SU-DHL-6 (cell line): ENCODE measurements around the gene HMCES.

ENCODE experiments used
- H2AFZ ChIP-seq: fragments of 200-600 bp; sonication (generic); 2 replicates; pipeline ENCODE4 v1.6.1; 2014; ENCODE audit warnings: low read depth, mild to moderate bottlenecking, moderate library complexity, mixed read lengths, antibody characterized with exemption, low read length; ENCODE audit not compliant: severe bottlenecking
- H3F3A ChIP-seq: fragments of 200-600 bp; shearing (Covaris generic); 2 replicates; pipeline ENCODE4 v1.6.0; 2016; ENCODE audit warnings: antibody characterized with exemption, mild to moderate bottlenecking; ENCODE audit not compliant: insufficient read depth
- H3K27ac ChIP-seq: fragments of 200-600 bp; sonication (generic); 2 replicates; pipeline ENCODE4 v1.5.1; 2016; ENCODE audit warnings: low read depth, mild to moderate bottlenecking, low read length, moderate library complexity, mixed read lengths
- H3K27me3 ChIP-seq: fragments of 200-600 bp; sonication (generic), shearing (Covaris generic); 2 replicates; pipeline ENCODE4 v1.6.0; 2014; ENCODE audit warnings: mild to moderate bottlenecking, low read length
- H3K36me3 ChIP-seq: fragments of 200-600 bp; sonication (generic); 2 replicates; pipeline ENCODE4 v1.6.1; 2014; ENCODE audit warnings: mild to moderate bottlenecking, low read length, mixed read lengths
- H3K4me2 ChIP-seq: fragments of 300-600, 200-600 bp; shearing (Covaris generic), sonication (generic); 2 replicates; pipeline ENCODE4 v1.6.0; 2014; ENCODE audit warnings: low read length, low read depth, mild to moderate bottlenecking; ENCODE audit not compliant: poor library complexity, severe bottlenecking
- H3K4me3 ChIP-seq: fragments of 200-600 bp; sonication (generic); 2 replicates; pipeline ENCODE4 v1.5.1; 2014; ENCODE audit warnings: antibody characterized with exemption, low read length, mild to moderate bottlenecking, mixed read lengths; ENCODE audit not compliant: insufficient read depth, poor library complexity, severe bottlenecking
- H3K79me2 ChIP-seq: fragments of 200-600 bp; sonication (generic); 2 replicates; pipeline ENCODE4 v1.6.1; 2014; ENCODE audit warnings: mild to moderate bottlenecking, low read length, moderate library complexity; ENCODE audit not compliant: insufficient read depth
- H3K9ac ChIP-seq: fragments of 200-600 bp; sonication (generic); 2 replicates; pipeline ENCODE4 v1.7.0; 2014; ENCODE audit warnings: mild to moderate bottlenecking, low read length
- H3K9me2 ChIP-seq: fragments of 200-600 bp; sonication (generic); replicated peaks from 2 replicates; pipeline ENCODE4 v1.6.1; 2014; ENCODE audit warnings: low read length; ENCODE audit not compliant: insufficient read depth
- H3K9me3 ChIP-seq: fragments of 200-600 bp; sonication (generic); 2 replicates; pipeline ENCODE4 v1.6.1; 2014; ENCODE audit warnings: low read length, mixed read lengths; ENCODE audit not compliant: insufficient read depth
- H4K20me1 ChIP-seq: fragments of 200-600 bp; sonication (generic); 2 replicates; pipeline ENCODE4 v1.6.1; 2014; ENCODE audit warnings: low read depth, mild to moderate bottlenecking, antibody characterized with exemption, low read length, moderate library complexity, mixed read lengths
- CTCF ChIP-seq: fragments of 200-600 bp; sonication (generic); IDR thresholded peaks from one replicate; pipeline ENCODE4 v1.5.1; 2017; ENCODE audit warnings: antibody characterized with exemption, mild to moderate bottlenecking, low read length, moderate library complexity; ENCODE audit not compliant: insufficient read depth, poor library complexity, severe bottlenecking
- EZH2phosphoT487 ChIP-seq: fragments of 200-600 bp; sonication (generic), shearing (Covaris generic); conservative IDR thresholded peaks from 2 replicates; pipeline ENCODE4 v1.6.1; 2018; ENCODE audit warnings: mild to moderate bottlenecking, antibody characterized with exemption, low read length, moderate library complexity, mixed read lengths

HMCES gene

DNA sequence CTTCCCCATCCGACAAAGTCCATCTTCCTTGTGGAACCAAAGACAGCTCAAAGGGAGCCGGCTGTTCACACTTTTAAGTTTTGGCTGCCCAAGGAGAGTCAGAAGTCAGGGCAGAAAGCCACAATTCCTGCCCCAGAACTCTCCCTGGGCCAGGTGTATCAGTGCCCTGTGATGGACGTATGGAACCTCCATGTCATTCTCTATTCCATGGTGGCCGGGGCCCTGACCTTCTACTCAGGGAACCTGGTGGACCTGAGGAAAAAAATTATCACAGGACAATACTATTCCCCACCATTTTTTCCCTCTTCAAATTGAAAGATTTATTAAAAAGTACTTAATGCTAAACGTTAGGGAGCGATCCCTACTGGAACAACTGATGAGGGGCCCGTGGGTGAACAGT lies 66.6 kb downstream of the HMCES start:
- Histone ChIP-seq H3K9me3 (no peaks in the 10 kb centered on the region), H3K36me3 (no peaks in the 10 kb centered on the region), H2AFZ (no peak overlapping the region), H3K9ac (no peak overlapping the region), H3K27ac (no peak overlapping the region), H3K9me2 (no peaks in the 10 kb centered on the region), H3K27me3 (no peaks in the 10 kb centered on the region), H3K4me2 (no peak overlapping the region), H3F3A (no peaks in the 10 kb centered on the region), H3K79me2 (no peaks in the 10 kb centered on the region), H4K20me1 (no peaks in the 10 kb centered on the region), H3K4me3 (no peak overlapping the region)
- TF ChIP-seq CTCF (no peak), EZH2phosphoT487 (no peak)

DNA sequence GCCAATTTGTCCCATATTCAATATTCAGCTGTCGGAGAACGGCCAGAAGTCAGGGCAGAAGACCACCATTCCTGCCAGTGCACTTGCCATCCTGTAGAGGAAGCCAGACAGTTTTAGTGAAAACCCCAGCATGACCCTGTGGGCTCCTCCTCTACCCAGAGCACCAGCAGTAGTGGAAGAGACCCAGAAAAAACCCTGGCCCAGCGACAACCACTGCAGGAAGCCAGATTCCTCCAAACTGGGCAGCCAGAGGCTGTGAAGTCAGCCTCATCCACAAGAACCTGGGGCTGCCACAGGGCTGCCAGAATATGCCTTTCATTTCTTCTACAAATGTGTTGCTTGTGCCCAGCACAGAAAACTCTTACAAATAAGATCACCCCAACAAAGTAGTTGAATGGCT lies 67.3 kb downstream of the HMCES start:
- no peaks in the 10 kb centered on the region for H3K9me2 ChIP-seq
- H3K27ac ChIP-seq = no peak overlapping the region
- H2AFZ ChIP-seq = no peak overlapping the region
- no peak overlapping the region for H3K9ac ChIP-seq
- H3F3A ChIP-seq = no peaks in the 10 kb centered on the region
- H3K79me2 ChIP-seq = no peaks in the 10 kb centered on the region
- no peak overlapping the region for H3K4me2 ChIP-seq
- TF ChIP-seq CTCF (no peak), EZH2phosphoT487 (no peak)
- H4K20me1 ChIP-seq = no peaks in the 10 kb centered on the region
- no peaks in the 10 kb centered on the region for H3K27me3 ChIP-seq
- H3K4me3 ChIP-seq = no peak overlapping the region
- no peaks in the 10 kb centered on the region for H3K36me3 ChIP-seq
- H3K9me3 ChIP-seq = no peaks in the 10 kb centered on the region

DNA sequence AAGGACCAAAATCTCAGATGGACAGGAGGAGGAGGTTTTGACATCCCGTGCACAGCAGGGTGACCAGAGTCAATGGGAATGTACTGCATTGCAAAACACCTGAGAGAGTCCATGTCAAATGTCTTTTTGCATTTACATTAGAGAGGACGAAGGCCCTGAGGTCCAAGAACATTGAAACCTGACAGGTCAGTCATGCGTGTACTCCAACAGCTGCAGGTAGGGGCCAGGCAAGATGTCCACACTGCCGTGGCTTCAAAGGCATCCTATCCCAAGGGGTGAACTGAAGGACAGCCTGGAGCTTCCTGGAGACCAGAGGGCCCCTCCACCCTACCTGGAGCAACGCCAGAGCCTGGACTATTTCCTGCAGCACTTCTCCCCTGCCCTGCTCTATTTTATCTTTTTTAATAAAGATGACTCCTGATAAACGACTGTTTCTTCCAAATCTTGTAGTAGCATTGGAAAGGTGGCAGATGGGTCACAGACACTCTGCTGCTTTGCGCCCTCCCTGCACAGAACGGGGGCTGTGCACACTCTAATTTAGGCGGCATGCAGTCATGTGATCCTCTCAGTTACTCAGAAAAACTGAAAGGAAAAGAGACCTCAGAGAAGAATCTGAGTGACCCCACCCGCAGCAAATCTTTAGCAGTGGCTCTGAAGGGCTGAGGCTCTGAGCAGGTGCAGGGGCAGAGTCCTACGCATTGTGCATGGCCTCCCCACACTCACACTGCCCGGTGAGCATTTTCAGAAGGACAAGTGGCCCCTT lies 68.2 kb downstream of the HMCES start:
- no peaks in the 10 kb centered on the region for H3F3A ChIP-seq
- H3K9ac ChIP-seq = no peak overlapping the region
- no peaks in the 10 kb centered on the region for H3K27me3 ChIP-seq
- no peak overlapping the region for H3K4me2 ChIP-seq
- no peak overlapping the region for H3K4me3 ChIP-seq
- no peaks in the 10 kb centered on the region for H3K36me3 ChIP-seq
- TF ChIP-seq CTCF = no peak
- TF ChIP-seq EZH2phosphoT487 = no peak
- H4K20me1 ChIP-seq = no peaks in the 10 kb centered on the region
- no peak overlapping the region for H2AFZ ChIP-seq
- H3K9me2 ChIP-seq = no peaks in the 10 kb centered on the region
- H3K79me2 ChIP-seq = no peaks in the 10 kb centered on the region
- no peak overlapping the region for H3K27ac ChIP-seq
- no peaks in the 10 kb centered on the region for H3K9me3 ChIP-seq
